PC-3 (cell line): ENCODE measurements around the gene SGPL1. TPM values are rescaled to one million over a fixed set of nuclear protein-coding genes. Genes with fewer than 3 reads are reported as not detected.
"Not testable (repeated sequence)": the region's sequence is repeated elsewhere in the genome, so short reads cannot be mapped to it uniquely, and the experiment has no call there.

Experiments used
- ATAC-seq: fragments of 200-7000 bp; cut with Tn5 transposase; 2 replicates; pipeline ENCODE4 v1.9.1; 2020; ENCODE audit warnings: mild to moderate bottlenecking, moderate library complexity
- BruUV-seq: library from RNA; stranded (reverse); fragments of 400-500 nt; replicated peaks from 2 replicates; lab custom pipeline; 2021; lab: Mats Ljungman, UMichigan
- CTCF ChIA-PET: fragments of 300-600 bp; sonication (Branson Sonifier 250); formaldehyde crosslinking; loops from one replicate; lab custom pipeline; 2022; ENCODE audit warnings: antibody characterized with exemption; lab: Charles Lee
- POLR2A ChIA-PET: fragments of 300-600 bp; sonication (Branson Sonifier 250); formaldehyde crosslinking; loops from one replicate; lab custom pipeline; 2022; ENCODE audit warnings: antibody characterized with exemption; ENCODE audit not compliant: unreplicated experiment; lab: Charles Lee
- DNase-seq: peaks from one replicate; pipeline ENCODE4 v3.0.0-alpha.2; 2015
- H2AFZ ChIP-seq: fragments of 300-600 bp; sonication (generic); 2 replicates; pipeline ENCODE4 v1.6.0; 2016; ENCODE audit warnings: antibody characterized with exemption, low read length
- H3F3A ChIP-seq: fragments of 300-600 bp; sonication (generic); one replicate; pipeline ENCODE4 v1.6.0; 2017; ENCODE audit warnings: antibody characterized with exemption, low read length, control low read depth, mild to moderate bottlenecking; ENCODE audit not compliant: unreplicated experiment
- H3K27ac ChIP-seq: fragments of 300-600 bp; sonication (generic); 2 replicates; pipeline ENCODE4 v1.5.1; 2016; ENCODE audit warnings: mild to moderate bottlenecking, low read length
- H3K27me3 ChIP-seq: fragments of 300-600 bp; sonication (generic); 2 replicates; pipeline ENCODE4 v1.6.1; 2016; ENCODE audit warnings: low read length, mixed read lengths
- H3K36me3 ChIP-seq: fragments of 300-600 bp; sonication (generic); 2 replicates; pipeline ENCODE4 v1.6.1; 2016; ENCODE audit warnings: low read depth, mixed run types, low read length, mixed read lengths
- H3K4me1 ChIP-seq: fragments of 300-600 bp; sonication (generic); 2 replicates; pipeline ENCODE4 v1.5.1; 2016; ENCODE audit warnings: low read length; ENCODE audit not compliant: insufficient read depth
- H3K4me2 ChIP-seq: fragments of 300-600 bp; sonication (generic); 2 replicates; pipeline ENCODE4 v1.6.0; 2016; ENCODE audit warnings: low read length
- H3K4me3 ChIP-seq: fragments of 300-600 bp; sonication (generic); 2 replicates; pipeline ENCODE4 v1.5.1; 2016; ENCODE audit warnings: mild to moderate bottlenecking, low read length, mixed read lengths
- H3K79me2 ChIP-seq: fragments of 300-600 bp; sonication (generic); 2 replicates; pipeline ENCODE4 v1.6.1; 2017; ENCODE audit warnings: low read length, mixed read lengths
- H3K9ac ChIP-seq: fragments of 300-600 bp; sonication (generic); 2 replicates; pipeline ENCODE4 v1.6.0; 2016; ENCODE audit warnings: mild to moderate bottlenecking, low read length
- H3K9me2 ChIP-seq: fragments of 300-600 bp; sonication (generic); replicated peaks from 2 replicates; pipeline ENCODE4 v1.6.1; 2016; ENCODE audit warnings: mixed run types, low read length, mixed read lengths
- H3K9me3 ChIP-seq: fragments of 300-600 bp; sonication (generic); 2 replicates; pipeline ENCODE4 v1.6.1; 2016; ENCODE audit warnings: low read length, mixed read lengths
- H4K20me1 ChIP-seq: fragments of 300-600 bp; sonication (generic); 2 replicates; pipeline ENCODE4 v1.6.1; 2016; ENCODE audit warnings: low read length, mixed read lengths
- EZH2 ChIP-seq: fragments of 300-600 bp; sonication (generic); IDR thresholded peaks from one replicate; pipeline ENCODE4 v1.6.1; 2017; ENCODE audit warnings: antibody characterized with exemption, mild to moderate bottlenecking, low read length; ENCODE audit not compliant: unreplicated experiment
- EZH2phosphoT487 ChIP-seq: fragments of 300-600 bp; sonication (generic); IDR thresholded peaks from 2 replicates; pipeline ENCODE4 v1.6.1; 2018; ENCODE audit warnings: mild to moderate bottlenecking, antibody characterized with exemption, low read length, borderline replicate concordance
- intact Hi-C: fragments of 100-400 bp; cut with micrococcal nuclease; formaldehyde crosslinking; loops from 2 replicates; pipeline ENCODE4 v1.9.0; 2023
- total RNA-seq: library from RNA; depleted of rRNA; stranded (reverse); fragments of >200 nt; gene quantifications from 2 replicates; pipeline ENCODE4 v1.2.3, GENCODE V29; 2014
- TF ChIP-seq, protein P1 (sequence below): fragments of 300-600 bp; sonication (generic); conservative IDR thresholded peaks from 2 replicates; pipeline ENCODE4 v1.5.1; 2017; ENCODE audit warnings: antibody characterized with exemption, low read depth, mild to moderate bottlenecking, low read length

The SGPL1 gene
- total RNA-seq, 1 experiment from 2014 or later: 77.6 TPM

GRCh38 chr10:70769121-70769520 lies 46.6 kb upstream of the SGPL1 start:
- POLR2A ChIA-PET: no interaction called here
- Histone ChIP-seq H3K9me3 (peaks cover 4% of the 10 kb centered on the region; the same call in 1 of the 2 replicates), H3K4me1 (no peaks in the 10 kb centered on the region), H2AFZ (no peak overlapping the region), H3K9me2 (no peaks in the 10 kb centered on the region), H3K4me3 (no peak overlapping the region), H3K36me3 (no peaks in the 10 kb centered on the region), H3K79me2 (no peaks in the 10 kb centered on the region), H3K4me2 (no peak overlapping the region), H4K20me1 (no peaks in the 10 kb centered on the region), H3K9ac (no peak overlapping the region), H3K27me3 (no peaks in the 10 kb centered on the region), H3K27ac (no peak overlapping the region), H3F3A (no peaks in the 10 kb centered on the region)
- intact Hi-C loops: no loop called here
- CTCF ChIA-PET: no interaction called here
- ATAC-seq: no peak
- no TSS peak for BruUV-seq
- DNase-seq: no peak
- no peak for TF ChIP-seq EZH2phosphoT487
- TF ChIP-seq EZH2: no peak
- TF ChIP-seq, protein P1, sequence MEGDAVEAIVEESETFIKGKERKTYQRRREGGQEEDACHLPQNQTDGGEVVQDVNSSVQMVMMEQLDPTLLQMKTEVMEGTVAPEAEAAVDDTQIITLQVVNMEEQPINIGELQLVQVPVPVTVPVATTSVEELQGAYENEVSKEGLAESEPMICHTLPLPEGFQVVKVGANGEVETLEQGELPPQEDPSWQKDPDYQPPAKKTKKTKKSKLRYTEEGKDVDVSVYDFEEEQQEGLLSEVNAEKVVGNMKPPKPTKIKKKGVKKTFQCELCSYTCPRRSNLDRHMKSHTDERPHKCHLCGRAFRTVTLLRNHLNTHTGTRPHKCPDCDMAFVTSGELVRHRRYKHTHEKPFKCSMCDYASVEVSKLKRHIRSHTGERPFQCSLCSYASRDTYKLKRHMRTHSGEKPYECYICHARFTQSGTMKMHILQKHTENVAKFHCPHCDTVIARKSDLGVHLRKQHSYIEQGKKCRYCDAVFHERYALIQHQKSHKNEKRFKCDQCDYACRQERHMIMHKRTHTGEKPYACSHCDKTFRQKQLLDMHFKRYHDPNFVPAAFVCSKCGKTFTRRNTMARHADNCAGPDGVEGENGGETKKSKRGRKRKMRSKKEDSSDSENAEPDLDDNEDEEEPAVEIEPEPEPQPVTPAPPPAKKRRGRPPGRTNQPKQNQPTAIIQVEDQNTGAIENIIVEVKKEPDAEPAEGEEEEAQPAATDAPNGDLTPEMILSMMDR: no peak

GRCh38 chr10:70770001-70770400 lies 45.7 kb upstream of the SGPL1 start:
- Histone ChIP-seq H3K27ac (no peak overlapping the region), H3K79me2 (no peaks in the 10 kb centered on the region), H3K9ac (no peak overlapping the region), H3K9me2 (no peaks in the 10 kb centered on the region), H3K36me3 (no peaks in the 10 kb centered on the region), H3K27me3 (no peaks in the 10 kb centered on the region), H3K9me3 (peaks cover 4% of the 10 kb centered on the region; the same call in 1 of the 2 replicates), H3K4me3 (no peak overlapping the region), H4K20me1 (no peaks in the 10 kb centered on the region), H3K4me1 (no peaks in the 10 kb centered on the region), H2AFZ (no peak overlapping the region), H3F3A (no peaks in the 10 kb centered on the region), H3K4me2 (no peak overlapping the region)
- BruUV-seq: no TSS peak
- intact Hi-C loops: no loop called here
- DNase-seq (no peak), ATAC-seq (no peak)
- CTCF ChIA-PET: no interaction called here
- POLR2A ChIA-PET: no interaction called here
- TF ChIP-seq EZH2 (no peak), EZH2phosphoT487 (no peak)
- TF ChIP-seq, protein P1: no peak

DNA sequence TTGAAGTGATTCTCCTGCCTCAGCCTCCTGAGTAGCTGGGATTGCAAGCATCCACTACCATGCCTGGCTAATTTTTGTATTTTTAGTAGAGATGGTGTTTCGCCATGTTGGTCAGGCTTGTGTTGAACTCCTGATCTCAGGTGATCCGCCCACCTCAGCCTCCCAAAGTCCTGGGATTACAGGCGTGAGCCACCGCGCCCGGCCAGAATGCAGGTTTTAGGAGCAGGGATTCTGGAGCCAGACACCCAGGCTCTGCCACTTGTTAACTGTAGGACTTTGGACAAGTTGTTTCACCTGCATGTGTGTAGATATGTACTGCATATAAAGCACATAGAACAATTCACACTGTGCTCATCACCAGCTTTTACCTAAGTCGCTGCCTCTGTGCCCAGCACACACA lies 45.2 kb upstream of the SGPL1 start:
- intact Hi-C loops, BruUV-seq: not testable (repeated sequence)

More for the DNA sequence above, 45.2 kb upstream of the SGPL1 start:
- H3F3A ChIP-seq, H3K79me2 ChIP-seq, H3K4me1 ChIP-seq, H3K9me3 ChIP-seq, H4K20me1 ChIP-seq, ATAC-seq, POLR2A ChIA-PET, H3K36me3 ChIP-seq, H3K4me2 ChIP-seq, H3K27me3 ChIP-seq, H3K27ac ChIP-seq, H3K9ac ChIP-seq, H3K4me3 ChIP-seq, CTCF ChIA-PET, H3K9me2 ChIP-seq, DNase-seq, H2AFZ ChIP-seq: not testable (repeated sequence)
